Fibroblast of the aortic adventitia (primary cell): ENCODE results near the gene BSDC1. TPM values are rescaled to one million over a fixed set of nuclear protein-coding genes. Genes with fewer than 3 reads are reported as not detected.
A peak's percentile ranks its signal among the peaks of the same experiment; 100 is the strongest.

Experiments
- DNase-seq: peaks from one replicate; pipeline ENCODE4 v3.0.0-alpha.2; 2010; ENCODE audit warnings: low read depth
- H3K4me3 ChIP-seq: 2 replicates; pipeline ENCODE4 v1.5.1; 2011; ENCODE audit warnings: low read depth, mild to moderate bottlenecking, control low read depth, low read length, moderate library complexity
- total RNA-seq: library from RNA; depleted of rRNA; stranded (reverse); fragments of >200 nt; gene quantifications from 2 replicates; pipeline ENCODE4 v1.2.3, GENCODE V29; 2012; ENCODE audit warnings: low replicate concordance
- TF ChIP-seq, protein P1 (sequence below): IDR thresholded peaks from 2 replicates; pipeline ENCODE4 v1.5.1; 2011; ENCODE audit warnings: mild to moderate bottlenecking, low read length, control low read depth, inconsistent platforms; ENCODE audit not compliant: insufficient read depth

BSDC1 gene
- total RNA-seq, 1 donor = 47.6 TPM

DNA sequence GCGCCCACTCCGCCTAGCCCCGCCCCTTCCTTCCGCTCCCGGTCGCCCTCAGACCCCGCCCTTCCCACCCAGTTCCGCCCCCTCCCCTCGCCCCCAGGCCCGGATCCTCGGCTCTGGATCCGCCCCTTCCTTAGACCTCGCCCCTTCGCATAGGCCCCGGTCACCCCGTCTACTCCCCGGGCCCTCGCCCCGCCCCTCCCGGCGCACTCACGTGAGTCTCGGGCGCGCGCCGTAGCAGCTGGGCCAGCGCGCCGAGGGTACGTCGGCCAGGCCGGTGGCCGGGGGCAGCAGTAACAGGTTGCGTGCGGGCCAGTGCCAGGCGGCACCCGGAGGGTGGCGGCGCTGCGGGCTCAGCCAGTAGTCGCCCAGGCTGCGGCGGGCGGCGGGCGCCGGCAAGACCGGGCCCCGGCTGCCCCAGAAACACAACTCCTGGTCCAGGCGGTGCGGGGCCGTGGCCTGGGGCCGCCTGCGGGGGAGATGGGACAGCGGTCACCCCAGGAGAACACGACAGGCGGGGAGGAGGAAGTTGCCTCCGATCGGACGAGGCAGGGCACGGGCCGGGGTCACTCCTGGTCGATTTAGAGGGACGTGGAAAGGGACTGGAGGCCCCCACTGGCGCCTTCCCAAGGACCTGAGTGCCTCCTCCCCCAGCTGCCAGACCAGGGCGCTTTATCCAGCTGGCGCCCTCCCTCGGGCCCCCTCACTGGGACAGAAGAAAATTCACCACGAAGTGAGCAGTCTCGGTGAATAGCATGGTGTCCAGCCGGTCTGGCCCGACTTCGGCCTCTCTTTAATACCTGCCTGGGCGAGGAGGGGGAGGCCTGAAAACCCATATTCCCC, 42.6 kb downstream of the BSDC1 start:
- peak; percentile 88 for DNase-seq
- H3K4me3 ChIP-seq = peak overlapping the region; percentile 78
- TF ChIP-seq, protein P1, sequence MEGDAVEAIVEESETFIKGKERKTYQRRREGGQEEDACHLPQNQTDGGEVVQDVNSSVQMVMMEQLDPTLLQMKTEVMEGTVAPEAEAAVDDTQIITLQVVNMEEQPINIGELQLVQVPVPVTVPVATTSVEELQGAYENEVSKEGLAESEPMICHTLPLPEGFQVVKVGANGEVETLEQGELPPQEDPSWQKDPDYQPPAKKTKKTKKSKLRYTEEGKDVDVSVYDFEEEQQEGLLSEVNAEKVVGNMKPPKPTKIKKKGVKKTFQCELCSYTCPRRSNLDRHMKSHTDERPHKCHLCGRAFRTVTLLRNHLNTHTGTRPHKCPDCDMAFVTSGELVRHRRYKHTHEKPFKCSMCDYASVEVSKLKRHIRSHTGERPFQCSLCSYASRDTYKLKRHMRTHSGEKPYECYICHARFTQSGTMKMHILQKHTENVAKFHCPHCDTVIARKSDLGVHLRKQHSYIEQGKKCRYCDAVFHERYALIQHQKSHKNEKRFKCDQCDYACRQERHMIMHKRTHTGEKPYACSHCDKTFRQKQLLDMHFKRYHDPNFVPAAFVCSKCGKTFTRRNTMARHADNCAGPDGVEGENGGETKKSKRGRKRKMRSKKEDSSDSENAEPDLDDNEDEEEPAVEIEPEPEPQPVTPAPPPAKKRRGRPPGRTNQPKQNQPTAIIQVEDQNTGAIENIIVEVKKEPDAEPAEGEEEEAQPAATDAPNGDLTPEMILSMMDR = no peak

DNA sequence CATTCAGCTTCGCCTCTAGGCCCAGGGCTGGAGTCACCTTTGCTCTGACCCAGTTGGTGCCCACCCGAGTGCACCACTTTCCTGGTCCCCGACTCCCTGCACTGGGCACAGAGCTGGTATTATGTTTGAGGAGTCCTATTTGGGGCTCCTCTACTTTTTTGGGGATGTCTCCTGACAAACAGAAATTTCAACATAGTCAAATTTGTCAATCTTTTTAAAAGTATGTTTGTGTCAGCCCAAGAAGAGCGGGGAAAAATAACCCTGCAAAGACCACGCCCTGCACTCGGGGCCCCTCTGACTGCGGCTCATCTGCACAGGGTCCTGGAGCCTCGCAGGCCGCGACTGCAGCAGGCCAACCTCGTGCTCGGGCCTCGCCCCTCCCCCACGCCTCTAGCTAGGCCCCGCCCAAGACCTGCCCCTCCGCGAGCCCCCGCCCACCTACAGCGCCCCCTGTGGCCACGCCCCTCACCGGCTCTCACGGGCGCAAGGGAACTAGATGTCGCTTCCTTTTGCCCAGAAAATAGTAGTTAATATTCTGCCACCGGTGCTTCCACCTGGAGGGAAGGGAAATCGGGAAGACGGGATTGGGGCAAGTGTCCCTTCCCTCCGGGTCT, 43.3 kb downstream of the BSDC1 start:
- peak; percentile 64 for DNase-seq
- TF ChIP-seq, protein P1 = peak; percentile 61
- peak overlapping the region; percentile 78 for H3K4me3 ChIP-seq

DNA sequence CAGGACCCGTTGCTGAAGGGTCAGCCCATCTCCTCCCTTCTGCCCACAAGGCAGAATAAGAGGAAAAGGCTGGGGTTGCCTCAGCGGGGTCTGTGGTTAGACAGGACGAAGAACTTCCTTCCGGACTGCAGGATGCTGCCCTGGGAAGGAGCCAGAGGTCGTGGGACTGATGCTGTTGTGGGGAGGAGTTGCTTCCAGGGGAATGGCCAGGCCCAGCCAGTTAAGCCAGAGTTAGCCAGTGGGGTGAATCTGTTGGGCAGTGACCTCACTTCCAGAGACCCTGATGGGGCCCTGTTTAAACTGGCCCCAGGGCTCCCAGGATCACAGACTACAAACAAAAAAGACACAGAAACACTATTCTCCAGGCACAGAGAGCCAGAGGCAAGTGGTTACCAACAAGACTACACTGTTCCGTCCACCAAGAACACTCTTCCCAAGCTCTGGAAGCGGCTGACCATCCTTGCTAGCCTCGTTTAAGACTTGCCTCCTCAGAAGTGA, 45.0 kb downstream of the BSDC1 start:
- H3K4me3 ChIP-seq = no peak overlapping the region
- TF ChIP-seq, protein P1 = no peak
- no peak for DNase-seq

DNA sequence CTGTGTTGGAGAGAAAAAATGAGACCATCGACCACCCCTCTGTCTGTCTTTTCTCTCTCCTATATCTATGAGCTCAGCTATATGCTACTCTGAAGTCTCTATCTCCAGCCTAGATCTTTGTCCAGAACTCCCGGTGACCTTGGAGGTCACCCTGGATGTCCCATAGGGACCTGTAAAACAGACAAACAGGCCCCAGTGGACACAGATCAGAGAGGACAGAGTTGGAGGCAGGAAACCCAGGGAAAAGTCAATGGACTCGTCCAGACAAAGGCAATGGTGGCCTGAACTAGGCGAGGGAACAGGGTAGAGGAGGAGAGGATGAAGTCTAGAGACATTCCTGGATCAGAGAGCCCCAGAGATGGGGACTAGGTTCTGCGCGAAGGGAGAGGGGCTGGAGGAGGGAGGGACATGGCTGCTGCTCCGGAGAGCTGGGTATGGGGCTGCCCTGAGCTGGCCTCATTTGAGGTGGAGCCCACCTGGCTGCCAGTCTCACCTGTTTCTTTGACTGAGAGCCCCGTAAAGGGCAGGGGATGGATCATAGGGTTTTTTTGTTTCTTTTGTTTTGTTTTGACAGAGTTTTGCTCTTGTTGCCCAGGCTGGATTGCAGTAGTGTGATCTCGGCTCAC, 47.6 kb downstream of the BSDC1 start:
- TF ChIP-seq, protein P1 = no peak
- no peak overlapping the region for H3K4me3 ChIP-seq
- no peak for DNase-seq

DNA sequence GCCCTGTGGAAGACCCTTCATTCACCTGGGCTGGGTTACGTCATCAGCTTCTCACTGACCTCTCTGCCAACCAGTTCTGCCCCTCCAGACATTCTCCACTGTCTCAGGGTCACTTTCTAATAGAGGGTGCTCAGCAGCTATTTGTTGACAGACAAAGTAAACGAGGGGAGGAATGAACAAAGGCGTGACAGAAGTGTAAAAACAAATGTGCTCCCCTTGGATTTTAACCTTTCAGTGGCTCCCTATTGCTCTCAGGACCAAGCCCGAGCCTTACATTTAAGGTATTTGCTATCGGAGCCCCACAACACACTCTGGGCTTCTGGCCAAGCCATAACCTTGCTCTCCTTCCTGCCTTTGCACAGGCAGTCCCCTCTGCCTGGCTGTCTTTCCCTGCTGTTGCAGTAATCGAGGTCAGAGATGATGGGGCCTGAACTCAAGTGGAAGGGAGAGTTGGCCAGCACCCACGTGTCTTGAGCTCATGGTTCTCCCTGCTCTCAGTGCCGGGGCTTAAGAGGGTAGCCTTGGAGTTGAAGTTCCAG, 48.9 kb downstream of the BSDC1 start:
- no peak overlapping the region for H3K4me3 ChIP-seq
- TF ChIP-seq, protein P1 = no peak
- DNase-seq = no peak

DNA sequence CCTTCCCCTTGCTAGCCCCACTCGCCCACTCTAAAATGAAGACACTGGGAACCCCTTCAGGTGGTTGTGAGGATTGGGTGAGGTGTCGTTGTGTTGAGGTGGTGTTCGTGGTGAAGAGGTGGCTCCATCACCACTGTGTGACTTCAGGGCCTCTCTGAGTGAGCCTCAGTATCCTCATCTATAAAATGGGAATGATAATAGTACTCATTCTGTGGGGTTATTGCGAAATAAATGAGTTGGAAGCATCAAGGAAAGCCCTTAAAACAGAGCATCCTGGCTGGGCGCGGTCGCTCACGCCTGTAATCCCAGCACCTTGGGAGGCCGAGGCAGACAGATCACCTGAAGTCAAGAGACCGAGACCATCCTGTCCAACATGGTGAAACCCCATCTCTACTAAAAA, 51.5 kb downstream of the BSDC1 start:
- TF ChIP-seq, protein P1 = no peak

More for the DNA sequence above, 51.5 kb downstream of the BSDC1 start:
- no peak for DNase-seq
- H3K4me3 ChIP-seq = no peak overlapping the region
